MG63 (cell line): ENCODE results near the gene PLEKHM3. TPM values are rescaled to one million over a fixed set of nuclear protein-coding genes. Genes with fewer than 3 reads are reported as not detected.

Source experiments
- DNase-seq: peaks from one replicate; pipeline ENCODE4 v3.0.0-alpha.2; 2020
- H3K27me3 ChIP-seq: fragments of 250-450 bp; sonication (Bioruptor Pico); 2 replicates; pipeline ENCODE4 v1.5.1; 2020; ENCODE audit warnings: mild to moderate bottlenecking, moderate library complexity
- H3K36me3 ChIP-seq: fragments of 250-450 bp; sonication (Bioruptor Pico); 2 replicates; pipeline ENCODE4 v1.5.1; 2020; ENCODE audit warnings: mild to moderate bottlenecking, moderate library complexity
- H3K4me3 ChIP-seq: fragments of 250-450 bp; sonication (Bioruptor Pico); 2 replicates; pipeline ENCODE4 v1.5.1; 2020; ENCODE audit warnings: mild to moderate bottlenecking, moderate library complexity
- H3K9me3 ChIP-seq: fragments of 250-450 bp; sonication (Bioruptor Pico); 2 replicates; pipeline ENCODE4 v1.5.1; 2020; ENCODE audit warnings: mild to moderate bottlenecking, moderate library complexity
- total RNA-seq: library from RNA; depleted of rRNA; stranded (reverse); fragments of >200 nt; shearing (Covaris generic); gene quantifications from 2 replicates; pipeline ENCODE4 v1.2.3, GENCODE V29; 2014; ENCODE audit warnings: low replicate concordance

The PLEKHM3 gene
- total RNA-seq, 1 experiment from 2014 or later: 6.4 TPM

DNA sequence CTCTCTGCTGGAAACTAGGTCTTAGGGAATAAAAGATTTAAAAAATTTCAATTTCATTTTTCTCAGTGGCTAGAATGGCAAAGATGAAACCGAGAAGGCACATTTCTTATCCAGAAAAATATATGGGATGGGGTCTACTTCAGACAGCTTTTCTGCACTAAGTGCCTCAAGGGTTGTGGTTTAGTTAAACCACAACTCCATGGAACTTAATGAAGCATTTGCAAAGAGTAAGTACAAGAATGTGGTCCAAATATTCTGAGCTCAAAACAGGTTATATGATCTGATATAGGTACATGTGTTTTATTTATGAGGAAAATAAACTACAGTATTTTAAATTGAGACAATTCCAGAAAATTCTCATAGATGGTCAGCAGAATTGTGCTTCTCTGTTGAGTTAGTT lies 153.8 kb downstream of the PLEKHM3 start:
- H3K9me3 ChIP-seq: no peaks in the 10 kb centered on the region
- no peaks in the 10 kb centered on the region for H3K36me3 ChIP-seq
- no peak overlapping the region for H3K4me3 ChIP-seq
- no peaks in the 10 kb centered on the region for H3K27me3 ChIP-seq
- DNase-seq: no peak

DNA sequence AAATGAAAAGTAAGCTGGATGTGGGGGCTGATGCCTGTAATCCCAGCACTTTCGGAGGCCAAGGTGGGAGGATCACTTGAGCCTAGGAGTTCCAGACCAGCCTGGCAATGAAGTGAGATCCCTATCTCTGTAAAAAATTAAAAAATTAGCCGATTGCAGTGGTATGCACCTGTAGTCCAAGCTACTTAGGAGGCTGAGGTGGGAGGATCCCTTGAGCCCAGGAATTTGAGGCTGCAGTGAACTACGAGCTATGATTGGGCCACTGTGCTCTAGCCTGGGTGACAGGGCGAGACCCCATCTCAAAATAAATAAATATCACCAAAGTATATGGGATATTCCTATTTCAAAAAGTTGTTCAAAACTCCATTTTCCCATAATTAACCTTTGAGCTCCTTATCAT lies 154.5 kb downstream of the PLEKHM3 start:
- Histone ChIP-seq H3K27me3 (no peaks in the 10 kb centered on the region), H3K36me3 (no peaks in the 10 kb centered on the region), H3K4me3 (no peak overlapping the region), H3K9me3 (no peaks in the 10 kb centered on the region)
- no peak for DNase-seq

DNA sequence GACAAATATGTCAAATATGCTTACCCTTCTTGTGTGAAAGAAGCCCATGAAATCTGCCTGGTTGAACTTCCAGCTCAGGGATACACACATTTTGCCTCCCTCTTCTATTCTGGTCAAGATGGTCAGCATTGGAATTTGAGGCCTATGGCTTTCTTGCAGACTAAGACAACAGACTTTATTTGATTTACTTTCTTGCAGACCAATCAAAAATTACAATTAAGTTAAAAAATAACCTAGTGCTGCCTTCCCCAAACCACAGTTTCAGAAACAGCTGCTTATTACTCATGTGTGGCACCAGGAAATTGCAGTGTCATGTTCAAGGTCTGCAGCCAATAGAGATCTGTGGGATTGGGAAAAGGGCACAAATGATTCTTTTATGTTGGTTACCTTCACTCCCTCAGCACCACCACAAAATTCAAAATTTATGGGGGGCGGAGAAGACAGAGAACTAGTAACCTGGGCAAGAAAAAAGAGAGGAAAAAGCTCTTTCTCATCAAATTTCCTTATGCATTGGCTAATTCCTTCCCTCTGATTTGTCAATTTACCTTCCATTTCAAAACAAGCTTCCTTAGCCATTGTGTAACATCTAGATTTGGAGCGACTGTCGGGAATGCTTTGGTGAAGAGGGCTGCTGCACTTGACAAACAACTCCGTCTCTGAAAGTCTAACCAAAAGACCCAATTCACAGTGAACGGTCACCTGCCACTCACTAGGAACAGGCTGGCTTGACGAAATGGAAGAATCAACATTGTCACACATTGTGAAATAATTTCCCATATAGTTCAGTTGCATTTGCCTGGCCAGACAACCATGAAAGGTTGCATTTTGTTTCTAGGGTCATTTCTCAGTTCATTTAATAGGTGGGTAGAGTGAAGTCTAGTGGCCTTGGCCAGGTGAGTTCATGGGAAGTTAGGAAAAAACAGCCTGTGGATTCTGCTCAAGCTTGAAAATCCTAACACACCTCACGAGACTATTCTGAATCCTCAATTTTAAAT lies 155.2 kb downstream of the PLEKHM3 start:
- DNase-seq: peak; percentile 14
- H3K27me3 ChIP-seq: no peaks in the 10 kb centered on the region
- no peaks in the 10 kb centered on the region for H3K36me3 ChIP-seq
- no peak overlapping the region for H3K4me3 ChIP-seq
- H3K9me3 ChIP-seq: no peaks in the 10 kb centered on the region

DNA sequence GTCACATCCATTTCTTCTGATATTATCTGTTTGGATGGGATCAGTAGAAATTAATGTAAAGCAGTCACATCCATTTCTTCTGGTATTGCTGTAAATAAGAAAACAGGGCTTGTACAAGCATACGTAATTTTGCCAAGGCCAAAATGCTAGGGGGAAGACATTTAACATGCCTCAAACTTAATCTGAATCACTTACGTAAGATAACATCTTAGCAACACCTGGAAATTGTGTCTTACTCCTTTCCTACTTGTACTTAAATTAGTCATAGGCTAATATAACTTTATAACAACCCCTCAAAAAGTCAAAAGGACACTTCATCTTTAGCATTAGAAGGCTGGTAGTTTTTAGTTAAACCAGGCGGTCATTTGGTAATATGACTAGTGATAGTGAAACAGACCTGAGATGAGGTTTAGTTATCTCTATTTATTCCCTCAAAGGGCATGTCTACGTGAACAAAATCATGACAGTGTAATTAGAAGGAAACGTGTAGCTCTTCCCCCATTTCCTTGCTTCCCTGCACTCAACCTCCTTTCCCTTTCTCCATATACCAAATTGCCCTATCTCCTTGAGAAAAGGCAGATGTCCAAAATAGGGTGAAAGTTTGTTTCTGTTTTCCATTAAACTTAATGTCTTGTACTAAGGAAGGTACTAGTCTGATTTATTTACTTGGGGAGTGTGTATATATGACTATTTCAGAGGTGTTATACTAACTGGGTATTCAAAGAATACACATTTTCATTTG lies 156.3 kb downstream of the PLEKHM3 start:
- Histone ChIP-seq H3K27me3 (no peaks in the 10 kb centered on the region), H3K4me3 (no peak overlapping the region), H3K9me3 (no peaks in the 10 kb centered on the region), H3K36me3 (no peaks in the 10 kb centered on the region)
- DNase-seq: no peak

DNA sequence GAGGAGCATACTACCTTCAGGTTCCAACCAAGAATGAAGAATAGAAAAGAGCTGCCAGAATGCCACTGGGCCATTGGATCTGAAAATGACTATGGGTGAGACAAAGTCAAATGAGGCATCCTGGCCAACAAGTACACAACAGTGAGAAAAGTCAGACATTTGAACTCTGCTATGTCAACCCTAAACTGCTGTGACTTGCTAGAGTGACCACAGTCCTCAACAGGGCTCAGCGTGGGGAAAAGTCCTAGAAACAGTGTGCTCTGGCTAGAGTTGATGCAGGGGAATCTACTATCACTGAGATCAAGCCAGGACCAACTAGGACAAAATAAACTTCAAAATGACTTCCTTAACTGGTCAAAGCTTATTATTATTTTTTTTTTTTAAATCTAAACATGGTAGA lies 157.4 kb downstream of the PLEKHM3 start:
- no peaks in the 10 kb centered on the region for H3K36me3 ChIP-seq
- no peaks in the 10 kb centered on the region for H3K27me3 ChIP-seq
- no peak for DNase-seq
- no peaks in the 10 kb centered on the region for H3K9me3 ChIP-seq
- no peak overlapping the region for H3K4me3 ChIP-seq

DNA sequence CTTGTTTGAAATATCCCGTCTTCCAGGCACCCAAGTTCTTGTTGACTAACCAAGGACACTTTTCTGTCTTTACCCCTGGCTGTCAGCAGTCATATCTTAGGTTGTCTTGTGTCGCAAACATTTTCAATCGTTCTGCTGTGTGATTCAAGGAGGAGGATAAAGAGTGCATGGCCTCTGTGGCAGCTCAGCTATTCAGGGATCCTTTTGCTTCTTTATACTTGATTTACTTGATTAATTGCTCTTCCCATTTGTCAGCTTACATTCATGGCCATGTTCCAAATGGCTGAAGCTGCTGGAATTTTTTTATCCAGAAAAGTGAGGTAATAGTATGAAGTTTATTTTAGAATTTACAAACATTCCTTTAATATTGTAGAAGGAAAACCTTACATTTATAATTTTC lies 158.3 kb downstream of the PLEKHM3 start:
- Histone ChIP-seq H3K27me3 (no peaks in the 10 kb centered on the region), H3K9me3 (no peaks in the 10 kb centered on the region), H3K36me3 (no peaks in the 10 kb centered on the region), H3K4me3 (no peak overlapping the region)
- no peak for DNase-seq

DNA sequence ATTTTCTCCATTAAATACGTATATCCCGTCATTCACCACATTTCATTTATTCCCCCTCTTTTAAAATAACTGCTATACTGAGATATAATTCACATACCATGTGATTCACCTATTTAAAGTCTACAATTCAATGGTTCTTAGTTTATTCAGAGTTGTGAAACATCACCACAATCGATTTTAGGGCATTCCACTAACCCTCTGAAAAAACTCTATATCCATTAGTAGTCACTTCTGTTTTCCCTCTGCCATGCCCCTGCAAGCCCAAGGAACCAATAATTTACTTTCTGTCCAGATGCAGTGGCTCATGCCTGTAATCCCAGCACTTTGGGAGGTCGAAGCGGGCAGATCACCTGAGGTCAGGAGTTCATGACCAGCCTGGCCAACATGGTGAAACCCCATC lies 160.1 kb downstream of the PLEKHM3 start:
- DNase-seq: no peak
- Histone ChIP-seq H3K9me3 (no peaks in the 10 kb centered on the region), H3K36me3 (no peaks in the 10 kb centered on the region), H3K4me3 (no peak overlapping the region), H3K27me3 (no peaks in the 10 kb centered on the region)

DNA sequence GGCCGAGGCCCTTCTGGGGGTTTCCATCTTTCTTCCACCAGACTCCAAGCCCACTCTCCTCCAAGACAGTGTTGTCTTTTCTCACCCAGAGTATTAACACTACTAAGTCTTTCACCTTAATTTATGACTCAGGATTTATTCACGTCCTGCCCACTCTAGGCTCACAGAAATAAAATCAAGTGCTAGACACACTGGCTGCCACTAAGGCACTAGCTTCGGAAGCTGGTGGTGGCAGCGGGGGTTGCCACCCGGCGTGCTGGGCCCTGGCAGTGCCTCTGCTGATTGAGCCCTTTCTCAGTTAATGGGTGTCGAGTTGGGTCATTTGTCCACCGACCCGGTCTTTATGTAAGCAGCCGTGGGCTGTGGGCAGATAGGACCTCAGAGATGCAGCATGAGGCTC lies 162.0 kb downstream of the PLEKHM3 start:
- H3K9me3 ChIP-seq: no peaks in the 10 kb centered on the region
- H3K4me3 ChIP-seq: no peak overlapping the region
- DNase-seq: no peak
- no peaks in the 10 kb centered on the region for H3K36me3 ChIP-seq
- no peaks in the 10 kb centered on the region for H3K27me3 ChIP-seq

DNA sequence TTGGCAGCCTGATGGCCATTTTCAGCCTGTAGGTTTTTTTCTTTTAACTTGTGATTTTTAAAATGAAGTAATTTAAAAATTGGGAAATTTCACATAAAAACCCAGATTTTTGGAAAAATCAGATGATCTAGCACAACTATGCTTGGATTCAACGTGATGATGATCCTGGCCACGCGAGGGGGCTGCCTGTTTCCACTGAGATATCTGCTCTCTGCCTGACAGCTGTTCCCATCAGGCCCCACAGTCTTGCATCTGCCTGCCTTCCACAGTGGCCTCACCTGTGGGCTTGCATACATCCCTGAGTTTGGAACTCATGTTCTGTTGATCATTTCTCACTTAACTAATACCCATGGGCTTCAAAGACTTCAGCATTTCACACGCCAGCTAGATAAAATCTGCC lies 163.5 kb downstream of the PLEKHM3 start:
- Histone ChIP-seq H3K4me3 (no peak overlapping the region), H3K9me3 (no peaks in the 10 kb centered on the region), H3K36me3 (no peaks in the 10 kb centered on the region), H3K27me3 (no peaks in the 10 kb centered on the region)
- DNase-seq: no peak

DNA sequence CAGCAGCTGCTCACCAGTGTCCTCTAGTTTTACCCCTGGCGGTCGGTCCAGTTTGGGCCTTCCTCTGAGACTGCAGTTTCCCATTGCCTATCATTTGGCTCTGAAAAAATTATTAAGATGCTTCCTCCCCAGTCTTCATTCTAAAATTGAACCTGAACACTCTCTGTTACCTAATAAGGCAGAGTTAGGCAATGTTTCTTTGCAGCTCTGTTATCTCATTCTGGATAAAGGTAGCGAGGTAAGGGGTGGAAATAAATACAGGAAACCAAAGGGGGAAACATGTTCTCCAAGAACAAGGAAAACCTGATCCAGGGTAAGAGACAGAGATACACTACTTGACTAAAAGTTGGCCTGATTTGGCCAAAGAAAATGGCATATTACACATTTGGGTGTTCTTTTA lies 164.6 kb downstream of the PLEKHM3 start:
- Histone ChIP-seq H3K36me3 (no peaks in the 10 kb centered on the region), H3K27me3 (no peaks in the 10 kb centered on the region), H3K4me3 (no peak overlapping the region), H3K9me3 (no peaks in the 10 kb centered on the region)
- no peak for DNase-seq

DNA sequence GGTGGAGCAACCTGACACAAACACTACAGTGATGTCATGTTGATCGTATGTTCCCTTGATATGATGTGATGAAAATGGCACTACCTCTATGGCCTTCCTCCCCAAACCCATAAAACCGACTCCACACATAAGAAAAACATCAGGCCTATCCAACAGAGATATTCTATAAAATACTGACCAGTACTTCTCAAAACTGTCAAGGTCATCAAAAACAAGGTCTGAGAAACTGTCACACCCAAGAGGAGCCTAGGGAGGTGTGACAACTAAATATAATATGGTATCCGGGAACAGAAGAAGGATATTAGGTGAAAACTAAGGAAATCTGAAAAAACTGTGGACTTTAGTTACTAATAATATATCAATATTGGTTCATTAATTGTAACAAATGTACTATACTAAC lies 169.7 kb downstream of the PLEKHM3 start:
- Histone ChIP-seq H3K36me3 (no peaks in the 10 kb centered on the region), H3K9me3 (no peaks in the 10 kb centered on the region), H3K27me3 (no peaks in the 10 kb centered on the region), H3K4me3 (no peak overlapping the region)
- DNase-seq: no peak

DNA sequence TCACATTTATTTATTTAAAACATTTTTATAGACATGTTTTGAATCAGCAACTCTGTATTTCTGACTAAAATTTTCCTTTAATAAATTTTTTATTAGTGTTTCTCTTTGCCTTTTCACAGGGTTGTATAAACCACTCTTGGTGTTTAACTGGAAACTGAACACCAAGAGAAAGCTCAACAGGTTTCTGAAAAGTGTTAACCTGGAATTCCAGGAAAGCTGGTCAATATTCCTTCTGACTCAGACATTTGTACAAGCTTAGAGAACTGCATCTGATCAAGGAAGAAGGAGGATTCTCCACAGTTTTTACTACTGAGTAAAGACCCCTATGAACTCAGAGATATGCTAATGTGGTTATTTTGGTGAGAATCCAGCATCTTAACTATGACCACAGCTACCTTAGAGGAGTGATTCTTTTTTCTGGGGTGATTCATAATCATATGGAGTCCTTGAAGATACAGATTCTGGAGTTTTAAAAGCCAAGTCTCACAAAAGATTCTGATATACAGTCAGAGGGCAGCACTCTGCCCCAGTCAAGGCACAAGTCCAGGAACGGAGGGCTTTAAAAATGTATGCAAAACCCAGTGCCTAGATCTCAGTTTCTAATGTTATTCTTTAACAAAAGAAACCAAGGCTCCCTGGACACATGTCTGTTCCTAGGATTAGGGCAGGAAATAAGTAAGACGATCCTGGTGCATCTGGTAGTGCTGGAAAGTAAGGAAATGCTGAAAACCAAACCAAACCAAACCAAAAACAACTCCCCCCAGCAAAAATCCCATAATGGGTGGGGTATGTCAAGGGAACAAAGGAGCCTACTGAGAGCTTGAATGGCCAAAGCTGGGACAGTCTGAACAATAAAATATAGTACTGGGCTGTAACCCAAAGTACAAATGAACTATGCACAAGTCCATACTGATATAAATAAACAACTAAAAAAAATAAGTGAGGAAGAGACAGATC lies 170.6 kb downstream of the PLEKHM3 start:
- H3K36me3 ChIP-seq: no peaks in the 10 kb centered on the region
- H3K27me3 ChIP-seq: no peaks in the 10 kb centered on the region
- H3K9me3 ChIP-seq: no peaks in the 10 kb centered on the region
- no peak for DNase-seq
- no peak overlapping the region for H3K4me3 ChIP-seq

DNA sequence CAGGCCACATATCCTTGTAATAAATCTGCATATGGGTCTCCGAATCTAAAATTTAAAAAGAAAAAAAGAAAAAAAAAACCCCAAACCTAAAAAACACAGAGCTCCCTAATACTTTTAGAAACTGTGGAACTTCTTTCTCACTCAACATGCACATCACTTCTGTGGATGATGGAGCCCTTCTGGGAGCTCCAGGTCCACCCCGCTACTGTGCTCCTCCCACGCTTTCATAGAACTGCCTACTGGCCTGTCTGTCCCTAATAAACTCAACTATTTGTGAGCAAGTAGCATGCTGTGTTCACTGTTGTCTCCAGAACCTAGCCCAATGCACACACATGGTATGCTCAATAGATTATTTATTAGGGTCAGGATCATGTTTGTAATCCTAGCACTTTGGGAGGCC lies 172.5 kb downstream of the PLEKHM3 start:
- no peak for DNase-seq
- no peaks in the 10 kb centered on the region for H3K9me3 ChIP-seq
- no peaks in the 10 kb centered on the region for H3K36me3 ChIP-seq

DNA sequence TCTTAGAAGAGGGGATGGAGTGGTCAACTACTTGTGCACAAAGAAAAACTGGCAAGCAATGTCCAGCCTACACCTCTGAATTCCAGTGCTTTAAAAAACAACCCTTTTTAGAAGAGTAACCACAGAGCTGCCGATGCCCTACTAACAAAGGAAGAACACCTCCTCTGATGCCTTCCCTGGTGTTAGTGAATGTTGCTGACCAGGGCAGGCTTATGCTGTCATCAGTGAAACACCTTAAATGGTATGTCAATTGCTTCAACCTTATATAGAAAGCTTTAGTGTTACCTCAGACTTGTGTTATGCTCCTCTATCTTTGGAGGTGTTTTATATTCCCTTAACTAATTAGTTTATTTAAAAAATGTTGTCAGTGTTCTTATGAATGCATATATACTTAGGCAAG lies 175.9 kb downstream of the PLEKHM3 start:
- no peak overlapping the region for H3K4me3 ChIP-seq
- H3K9me3 ChIP-seq: no peaks in the 10 kb centered on the region
- no peaks in the 10 kb centered on the region for H3K36me3 ChIP-seq
- no peaks in the 10 kb centered on the region for H3K27me3 ChIP-seq
- no peak for DNase-seq

More for the DNA sequence above, 172.5 kb downstream of the PLEKHM3 start:
- H3K27me3 ChIP-seq: no peaks in the 10 kb centered on the region
- H3K4me3 ChIP-seq: no peak overlapping the region

DNA sequence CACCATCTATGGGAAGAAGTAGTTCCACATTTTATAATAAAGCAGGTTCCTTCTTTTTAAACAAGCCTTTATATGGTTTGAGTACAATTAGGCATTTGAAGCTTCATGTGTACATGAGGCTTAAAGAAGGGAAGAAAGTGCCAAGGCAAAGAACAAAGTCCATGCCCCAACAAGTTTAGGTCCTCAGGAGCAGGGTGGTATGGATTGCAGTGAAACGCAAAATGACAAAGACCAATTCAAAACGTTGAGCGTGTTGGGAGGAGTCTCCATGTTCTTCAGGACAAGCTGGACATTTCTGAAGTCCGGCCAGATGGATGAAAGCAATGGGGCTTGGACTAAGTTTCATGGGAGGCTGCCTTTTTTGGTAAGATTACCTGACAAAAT lies 176.8 kb downstream of the PLEKHM3 start:
- no peak for DNase-seq
- Histone ChIP-seq H3K4me3 (no peak overlapping the region), H3K27me3 (no peaks in the 10 kb centered on the region), H3K9me3 (no peaks in the 10 kb centered on the region), H3K36me3 (no peaks in the 10 kb centered on the region)

DNA sequence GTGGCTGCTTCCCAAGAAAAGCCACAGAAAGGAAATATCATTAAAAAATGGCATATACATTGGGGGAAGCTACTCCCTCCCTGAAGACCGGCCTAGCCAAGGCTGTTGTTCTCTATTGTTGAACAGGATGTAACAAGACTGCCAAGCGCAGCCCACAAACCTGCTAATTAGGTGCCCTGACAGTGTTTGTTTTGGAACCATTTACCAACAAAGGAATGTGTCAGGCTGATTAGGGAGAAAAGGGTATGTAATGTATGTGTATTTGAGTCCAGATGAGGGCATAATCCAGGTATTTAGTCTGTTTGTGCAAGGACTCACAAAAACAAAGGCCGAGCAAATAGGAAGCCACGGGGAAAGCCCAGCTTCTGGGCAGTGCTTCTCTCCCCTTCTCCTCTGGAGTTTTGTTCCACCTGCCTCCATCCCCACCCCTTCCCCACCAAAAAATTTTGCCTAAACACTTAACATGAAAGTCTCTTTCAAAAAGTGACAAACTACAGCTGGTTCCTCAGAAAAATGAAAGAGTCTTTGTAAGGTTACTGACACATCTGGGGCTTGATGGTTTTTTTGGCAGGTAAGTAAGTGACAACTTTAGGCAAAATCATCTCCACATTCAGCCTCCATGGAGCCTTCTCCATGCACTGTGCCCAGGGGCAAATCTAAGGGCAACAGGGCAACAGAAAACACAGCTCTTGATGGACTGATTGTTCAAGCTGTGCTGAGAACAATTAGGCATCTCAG lies 177.4 kb downstream of the PLEKHM3 start:
- Histone ChIP-seq H3K4me3 (no peak overlapping the region), H3K36me3 (no peaks in the 10 kb centered on the region), H3K9me3 (no peaks in the 10 kb centered on the region), H3K27me3 (no peaks in the 10 kb centered on the region)
- DNase-seq: peak; percentile 63
